GM21717 (cell line): ENCODE results near the gene UBALD2.
"Not testable (repeated sequence)": the region's sequence is repeated elsewhere in the genome, so short reads cannot be mapped to it uniquely, and the experiment has no call there.

Experiments used
- ATAC-seq: cut with Tn5 transposase; IDR thresholded peaks from one replicate; pipeline ENCODE4 v1.9.1; 2021; ENCODE audit warnings: mild to moderate bottlenecking, moderate library complexity; ENCODE audit not compliant: unreplicated experiment

Gene UBALD2

DNA sequence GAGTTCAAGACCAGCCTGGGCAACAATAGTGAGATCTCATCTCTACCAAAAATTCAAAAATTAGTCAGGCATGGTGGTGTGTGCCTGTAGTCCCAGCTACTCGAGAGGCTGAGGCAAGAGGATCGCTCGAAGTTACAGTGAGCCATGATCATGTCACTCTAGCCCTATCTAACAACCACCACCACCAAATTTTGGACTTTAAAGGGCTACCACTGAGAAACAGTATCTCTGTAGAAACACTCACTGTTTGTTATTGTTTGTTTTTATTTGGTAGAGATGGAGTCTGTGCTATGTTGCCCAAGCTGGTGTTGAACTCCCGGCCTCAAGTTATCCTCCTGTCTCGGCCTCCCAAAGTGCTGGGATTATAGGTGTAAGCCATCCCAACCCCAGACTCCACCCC, 1.3 kb upstream of the UBALD2 start:
- ATAC-seq = no peak

- ATAC-seq = peak; percentile 0
These were observed 758 bp upstream of the UBALD2 start for GRCh38 chr17:76264425-76264754.

DNA sequence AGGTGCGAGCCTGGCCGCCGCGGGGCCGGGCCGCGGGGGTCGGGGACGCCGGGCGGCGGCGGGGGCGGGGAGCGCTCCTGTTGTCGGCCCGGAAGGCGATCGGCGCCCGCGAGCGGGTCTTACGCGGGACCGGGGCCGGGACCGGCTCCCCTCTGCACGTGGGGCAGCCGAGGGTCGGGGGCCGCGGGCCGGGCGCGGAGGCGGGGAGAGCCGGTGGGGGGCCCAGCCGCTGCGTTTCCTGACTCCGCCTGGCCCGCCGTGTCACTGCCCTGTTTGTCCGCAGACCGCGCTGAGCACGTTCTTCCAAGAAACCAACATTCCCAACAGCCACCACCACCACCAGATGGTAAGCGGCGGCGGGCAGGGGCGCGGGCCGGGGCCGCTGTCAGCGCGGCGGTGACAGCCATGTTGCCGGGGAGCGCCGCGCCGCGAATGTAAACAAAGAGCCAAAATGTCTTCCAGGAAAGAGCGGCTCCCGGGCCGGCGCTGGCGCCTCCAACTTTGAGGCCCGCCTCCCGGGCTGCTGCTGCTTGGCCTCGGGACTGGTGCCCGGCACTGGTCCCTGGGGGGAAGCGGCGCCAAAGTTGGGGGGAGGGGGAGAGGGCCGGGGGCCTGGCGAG, 586 bp downstream of the UBALD2 start:
- ATAC-seq = no peak

DNA sequence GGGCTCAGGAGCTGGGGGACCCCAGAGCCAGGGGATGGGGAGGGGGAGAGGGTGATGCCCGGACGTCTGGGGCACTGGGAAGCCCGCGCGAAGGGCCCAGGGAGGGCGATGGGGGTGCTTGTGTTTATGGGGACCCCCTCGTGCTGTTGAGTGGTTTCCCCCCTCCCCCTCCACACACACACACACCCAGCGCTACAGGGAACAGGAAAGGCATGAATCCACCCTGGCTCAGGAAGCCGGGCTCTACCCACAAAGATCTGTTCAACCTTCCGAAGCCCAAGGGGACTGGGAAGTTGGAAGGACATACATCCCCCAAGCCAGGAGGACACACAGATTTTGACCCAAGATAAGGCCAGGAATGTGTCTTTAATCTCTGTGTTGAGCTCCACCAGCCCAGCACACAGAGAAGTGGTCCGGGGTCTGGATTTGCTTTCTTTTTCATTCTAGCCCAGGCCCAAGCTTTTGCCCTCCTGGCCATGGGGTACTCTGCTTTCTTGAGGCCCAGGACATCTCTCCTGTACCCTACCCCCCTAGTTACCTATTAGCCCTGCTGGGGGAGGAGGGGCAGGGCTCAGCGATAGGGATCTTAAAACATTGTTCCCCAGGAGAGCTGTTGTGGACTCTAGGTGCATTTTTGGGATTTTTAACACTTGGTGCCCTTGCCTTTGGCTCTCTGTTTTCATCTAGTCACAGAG, 1.2 kb downstream of the UBALD2 start:
- no peak for ATAC-seq

DNA sequence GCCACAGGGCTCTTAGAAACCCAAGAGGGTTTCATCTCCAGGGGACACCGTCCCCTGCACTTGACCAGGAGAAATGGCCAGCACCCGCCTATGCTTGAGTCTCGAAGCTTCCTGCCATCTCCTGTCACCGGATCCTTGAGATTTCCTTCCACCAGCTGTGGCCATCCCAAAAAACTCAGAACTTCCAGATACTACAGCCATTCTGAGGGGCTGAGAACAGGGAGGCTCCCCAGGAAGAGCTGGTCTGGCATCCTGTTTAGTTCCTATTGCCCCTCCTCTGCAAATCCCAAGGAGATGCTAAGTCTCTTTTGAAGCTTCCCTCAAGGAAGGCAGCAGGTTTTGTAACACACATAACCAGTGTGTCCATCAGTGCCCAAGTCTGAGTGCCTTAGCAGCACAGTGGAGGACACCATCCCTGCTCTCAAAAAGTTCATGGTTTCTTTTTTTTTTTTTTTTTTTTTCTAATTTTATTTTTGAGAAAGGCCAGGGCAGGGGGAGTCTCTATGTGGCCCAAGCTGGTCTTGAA, 2.0 kb downstream of the UBALD2 start:
- no peak for ATAC-seq

- not testable (repeated sequence) for ATAC-seq
These were observed 2.4 kb downstream of the UBALD2 start for GRCh38 chr17:76267581-76268001.

- ATAC-seq = no peak
These were observed 3.0 kb downstream of the UBALD2 start for GRCh38 chr17:76268015-76268749.

GRCh38 chr17:76268991-76269981, 4.1 kb downstream of the UBALD2 start:
- ATAC-seq = no peak

GRCh38 chr17:76270127-76270592, 5.0 kb downstream of the UBALD2 start:
- ATAC-seq = no peak

DNA sequence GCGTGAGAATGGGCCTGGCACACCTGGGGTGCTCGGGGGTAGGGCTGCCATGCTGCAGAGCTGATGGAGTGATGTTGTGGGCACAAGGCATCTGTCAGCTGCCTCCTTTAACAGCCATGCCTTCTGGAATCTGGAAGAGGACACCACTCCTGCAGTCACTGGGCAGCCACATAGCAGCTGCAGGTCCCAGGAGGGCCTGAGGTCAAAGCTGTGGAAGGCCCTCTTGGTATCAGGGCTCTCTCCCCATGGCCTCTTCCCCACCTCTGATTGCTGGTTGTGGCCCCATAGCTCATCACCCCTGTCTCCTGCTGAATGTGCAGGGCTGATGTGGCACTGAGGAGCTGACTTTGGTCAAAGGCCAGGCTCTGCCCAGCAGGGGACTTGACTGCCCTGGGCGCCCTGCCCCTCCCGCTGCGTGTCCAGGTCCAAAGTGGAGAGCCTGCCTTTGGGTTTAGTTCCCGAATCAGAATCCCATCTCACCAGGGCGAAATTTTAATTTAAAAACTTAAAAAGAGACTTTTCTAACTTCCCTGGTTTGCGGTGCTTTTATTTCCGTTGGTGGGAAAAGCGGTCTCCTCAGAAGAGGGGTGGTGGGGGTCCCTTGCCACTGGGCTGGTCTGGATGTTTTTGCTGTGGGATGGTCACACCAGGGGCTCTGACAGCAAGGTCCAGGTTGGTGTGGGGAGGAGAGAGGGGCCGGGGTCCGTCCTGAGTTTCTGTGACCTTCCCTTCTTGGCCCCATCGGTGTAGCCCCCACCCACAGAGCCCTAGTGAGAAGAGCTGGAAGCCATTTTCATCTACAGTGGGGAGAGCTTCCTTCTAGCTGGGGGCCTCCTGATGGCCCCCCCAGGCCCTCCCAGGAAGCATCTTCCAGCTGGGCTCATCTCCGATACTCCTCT, 5.9 kb downstream of the UBALD2 start:
- peak; percentile 2 for ATAC-seq

GRCh38 chr17:76271669-76272540, 6.8 kb downstream of the UBALD2 start:
- peak; percentile 38 for ATAC-seq

DNA sequence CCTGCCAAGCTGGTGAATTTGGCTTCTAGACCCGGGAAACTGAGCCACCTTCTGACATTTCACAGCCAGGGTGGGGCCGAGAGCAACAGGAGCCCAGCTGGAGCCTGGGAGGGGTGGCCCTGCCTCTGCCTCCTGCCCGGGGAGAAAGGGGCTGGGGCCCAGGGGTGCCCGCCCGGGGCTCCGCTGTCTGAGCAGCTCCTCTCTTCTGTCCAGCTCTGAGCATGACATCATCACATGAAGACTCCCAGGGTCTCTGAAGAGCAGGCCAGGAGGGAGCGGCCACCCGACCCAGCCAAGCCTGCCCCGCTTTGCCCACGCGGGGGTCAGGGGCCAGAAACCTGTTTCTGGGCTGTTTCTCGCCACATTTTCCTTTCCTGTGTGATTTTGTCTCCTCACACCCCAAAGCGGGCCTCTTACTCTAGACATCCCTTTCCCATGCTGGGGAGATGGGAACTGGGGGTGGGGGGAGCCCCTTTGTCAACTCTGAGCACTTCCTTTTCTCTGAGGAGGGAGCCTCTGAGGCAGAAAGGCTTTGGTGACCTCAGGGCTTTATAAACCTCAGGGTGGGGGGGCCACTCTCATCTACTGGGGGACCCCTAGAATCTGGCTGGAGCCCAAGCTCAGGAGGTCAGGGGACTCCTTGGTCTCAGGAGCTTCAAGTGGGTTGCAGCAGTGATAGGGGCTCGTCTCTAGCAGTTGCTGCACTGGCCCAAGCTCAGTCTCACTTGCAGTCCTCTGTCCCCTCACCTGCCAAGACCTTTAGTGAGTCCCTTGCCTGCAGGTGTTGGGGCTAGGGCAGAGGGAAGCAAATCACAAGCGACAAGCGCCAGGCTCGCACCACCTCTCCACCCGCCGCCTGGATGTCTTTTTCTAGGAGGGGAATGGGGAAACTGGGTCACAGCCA, 7.6 kb downstream of the UBALD2 start:
- ATAC-seq = peak; percentile 19

DNA sequence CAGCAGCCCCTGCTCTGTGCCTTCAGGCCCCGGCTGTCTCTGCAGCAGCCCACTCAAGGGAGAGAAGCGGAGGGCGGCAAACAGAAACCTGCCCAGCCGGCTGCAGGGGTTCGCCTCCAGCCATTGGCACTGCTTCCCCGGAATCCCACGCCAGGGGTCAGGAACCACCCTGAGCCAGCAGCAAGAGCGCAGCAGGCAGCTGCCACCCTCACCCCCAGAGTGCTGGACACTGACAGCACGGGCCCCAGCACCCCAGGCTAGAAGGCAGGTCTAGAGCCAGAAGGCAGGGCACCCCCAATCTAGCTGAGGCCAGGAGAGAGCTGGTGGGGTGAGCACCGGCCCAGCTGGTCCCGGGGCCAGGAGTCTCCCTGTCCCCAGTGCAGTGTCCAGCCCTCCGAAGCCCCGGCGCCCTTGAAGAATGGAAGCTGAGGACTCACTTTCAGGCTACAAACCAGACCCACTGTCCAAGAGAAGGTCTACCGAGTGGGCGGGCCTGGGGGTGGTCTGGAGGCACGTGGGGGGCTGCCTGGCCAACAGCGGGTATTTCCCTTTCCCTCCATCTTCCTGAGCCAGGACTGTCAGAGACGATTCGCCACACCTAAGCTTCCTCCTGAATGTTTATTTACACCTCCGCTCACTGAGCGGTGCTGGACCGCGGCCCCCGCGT, 8.4 kb downstream of the UBALD2 start:
- no peak for ATAC-seq

DNA sequence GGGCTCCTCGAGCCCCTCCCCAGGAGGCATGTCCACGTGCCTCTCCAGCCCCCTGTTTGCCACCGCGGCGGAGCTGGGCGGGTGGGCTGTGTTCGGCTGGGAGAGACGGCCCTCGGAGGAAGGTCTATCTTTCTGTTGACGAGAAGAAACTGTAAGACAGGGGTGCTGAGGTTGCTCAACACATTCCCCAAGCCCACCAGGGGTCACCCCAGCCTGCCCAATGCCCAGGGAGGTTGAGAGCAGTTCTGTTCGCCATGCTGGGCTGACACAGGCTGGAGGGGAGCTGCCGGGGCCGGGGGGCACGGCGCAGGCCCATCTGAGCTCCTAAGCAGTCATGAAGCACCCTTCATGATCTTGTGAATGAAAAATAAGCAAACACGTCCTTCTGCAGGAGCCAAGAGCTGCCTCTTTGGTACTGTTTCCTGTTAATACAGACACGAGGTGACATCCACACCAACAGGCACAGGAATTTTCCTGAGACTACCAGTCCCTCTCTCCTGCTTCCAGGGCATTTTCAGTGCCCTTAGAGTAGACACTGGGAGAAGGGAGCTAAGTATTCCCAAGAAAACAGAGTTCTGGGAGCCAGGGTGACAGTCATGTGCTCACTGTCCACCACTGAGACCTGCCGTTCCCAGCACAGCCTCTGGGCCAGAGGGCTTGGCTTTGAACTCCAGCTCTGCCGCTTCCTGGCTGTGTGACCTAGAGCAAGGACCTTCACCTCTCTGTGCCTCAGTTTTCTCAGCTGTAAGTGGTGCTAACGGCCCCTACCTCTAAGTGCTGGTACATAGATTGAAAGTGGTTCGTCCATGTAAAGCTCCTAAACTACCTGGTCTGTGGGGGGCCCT, 9.2 kb downstream of the UBALD2 start:
- no peak for ATAC-seq

DNA sequence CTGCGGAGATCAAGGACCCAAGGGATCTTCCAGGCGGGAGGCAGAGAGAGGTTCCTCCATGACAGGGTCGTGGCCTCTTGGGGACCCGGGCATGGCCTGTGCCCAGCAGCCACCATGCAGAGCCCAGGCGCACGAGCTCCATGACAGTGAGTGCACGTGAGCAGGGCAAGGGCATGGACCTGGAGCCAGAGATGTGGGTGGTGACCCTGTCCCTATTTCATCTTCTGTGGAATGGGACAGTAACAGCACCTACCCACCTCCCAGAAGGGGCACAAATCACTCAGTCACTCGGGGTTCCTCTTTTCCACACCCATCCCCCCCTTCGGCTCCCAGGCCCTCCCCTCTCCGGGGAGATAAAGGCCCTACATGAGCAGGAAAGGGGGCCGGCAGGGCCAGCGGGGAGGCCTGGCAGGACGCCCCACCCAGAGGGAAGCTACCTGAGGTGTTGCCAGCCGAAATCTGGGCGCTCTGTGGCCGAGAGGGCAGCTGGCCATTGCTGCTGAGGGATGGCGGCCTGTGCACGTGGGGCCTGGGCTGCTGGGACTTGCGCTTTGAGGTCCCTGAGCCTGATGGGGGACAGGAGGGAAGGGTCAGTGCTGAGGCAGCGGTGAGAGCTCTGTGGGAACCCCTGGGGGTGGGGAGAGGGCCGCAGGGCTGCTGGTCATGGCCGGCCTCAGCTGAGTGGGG, 10.4 kb downstream of the UBALD2 start:
- no peak for ATAC-seq

DNA sequence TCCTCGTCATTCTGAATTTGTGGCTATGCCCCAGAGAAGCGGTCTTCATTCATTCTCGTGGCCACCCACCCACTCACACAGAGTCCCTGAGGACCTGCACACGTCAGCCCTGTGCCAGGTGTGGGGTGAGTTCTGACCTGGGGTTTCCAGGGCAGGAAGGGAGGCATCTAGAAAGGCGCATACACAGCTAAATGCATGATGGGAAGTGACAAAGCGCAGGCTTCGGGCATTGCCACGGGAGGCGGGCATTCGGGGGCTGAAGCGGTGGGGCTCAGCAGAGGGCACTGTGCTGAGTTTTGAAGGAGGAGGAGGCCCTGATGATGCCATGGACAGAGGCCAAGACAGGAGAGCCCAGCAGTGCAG, 10.9 kb downstream of the UBALD2 start:
- ATAC-seq = no peak
